HG03342 (cell line): ENCODE measurements around the gene OR7G3.
A peak's percentile ranks its signal among the peaks of the same experiment; 100 is the strongest.

Experiments used
- ATAC-seq: cut with Tn5 transposase; IDR thresholded peaks from one replicate; pipeline ENCODE4 v1.9.1; 2021; ENCODE audit warnings: mild to moderate bottlenecking, moderate library complexity; ENCODE audit not compliant: unreplicated experiment

The OR7G3 gene

GRCh38 chr19:9126900-9127405 is at the start of gene OR7G3:
OR7G3 (minus strand) TSS chr19:9126950; CDS start chr19:9126950, 0 bp downstream.
- no peak for ATAC-seq

GRCh38 chr19:9175326-9175725 is 48.6 kb upstream of the OR7G3 start:
- no peak for ATAC-seq

GRCh38 chr19:9171393-9171991 is 44.7 kb upstream of the OR7G3 start:
- ATAC-seq: no peak

- no peak for ATAC-seq
These were observed 40.1 kb upstream of the OR7G3 start for GRCh38 chr19:9166846-9167245.

- no peak for ATAC-seq
These were observed 38.5 kb upstream of the OR7G3 start for GRCh38 chr19:9165261-9165660.

- ATAC-seq: no peak
These were observed 34.7 kb upstream of the OR7G3 start for GRCh38 chr19:9161427-9161826.

GRCh38 chr19:9159891-9160290 is 33.1 kb upstream of the OR7G3 start:
- no peak for ATAC-seq

GRCh38 chr19:9156304-9156703 is 29.6 kb upstream of the OR7G3 start:
- ATAC-seq: no peak

- no peak for ATAC-seq
These were observed 28.8 kb upstream of the OR7G3 start for GRCh38 chr19:9155591-9155990.

GRCh38 chr19:9151367-9151766 is 24.6 kb upstream of the OR7G3 start:
- ATAC-seq: no peak

- ATAC-seq: no peak
These were observed 23.9 kb upstream of the OR7G3 start for GRCh38 chr19:9150650-9151049.

- no peak for ATAC-seq
These were observed 23.2 kb upstream of the OR7G3 start for GRCh38 chr19:9149997-9150396.

GRCh38 chr19:9148697-9149096 is 21.9 kb upstream of the OR7G3 start:
- no peak for ATAC-seq

GRCh38 chr19:9146882-9147281 is 20.1 kb upstream of the OR7G3 start:
- ATAC-seq: no peak

GRCh38 chr19:9144920-9145319 is 18.2 kb upstream of the OR7G3 start:
- ATAC-seq: no peak

- peak; percentile 95 for ATAC-seq
These were observed 13.6 kb upstream of the OR7G3 start, which contains the start of gene ZNF317 for GRCh38 chr19:9140159-9140874. ZNF317 (plus strand) TSS chr19:9140397; CDS start chr19:9156017, 15,620 bp downstream.

GRCh38 chr19:9139609-9140158 is 12.9 kb upstream of the OR7G3 start:
- ATAC-seq: no peak

GRCh38 chr19:9132422-9132821 is 5.7 kb upstream of the OR7G3 start:
- ATAC-seq: no peak

- ATAC-seq: no peak
These were observed 4.2 kb upstream of the OR7G3 start for GRCh38 chr19:9130965-9131364.

- no peak for ATAC-seq
These were observed 1.4 kb upstream of the OR7G3 start for GRCh38 chr19:9128171-9128570.

- ATAC-seq: no peak
These were observed 10.2 kb downstream of the OR7G3 start for GRCh38 chr19:9116547-9116946.

GRCh38 chr19:9115307-9115813 is 11.4 kb downstream of the OR7G3 start, which contains the start of gene OR7G1:
OR7G1 (minus strand) TSS chr19:9115763; CDS start chr19:9115763, 0 bp downstream.
- no peak for ATAC-seq
